ENCODE results near the gene GPRASP3.
"Not testable (repeated sequence)": the region's sequence is repeated elsewhere in the genome, so short reads cannot be mapped to it uniquely, and the experiment has no call there.

The GPRASP3 gene, protein sequence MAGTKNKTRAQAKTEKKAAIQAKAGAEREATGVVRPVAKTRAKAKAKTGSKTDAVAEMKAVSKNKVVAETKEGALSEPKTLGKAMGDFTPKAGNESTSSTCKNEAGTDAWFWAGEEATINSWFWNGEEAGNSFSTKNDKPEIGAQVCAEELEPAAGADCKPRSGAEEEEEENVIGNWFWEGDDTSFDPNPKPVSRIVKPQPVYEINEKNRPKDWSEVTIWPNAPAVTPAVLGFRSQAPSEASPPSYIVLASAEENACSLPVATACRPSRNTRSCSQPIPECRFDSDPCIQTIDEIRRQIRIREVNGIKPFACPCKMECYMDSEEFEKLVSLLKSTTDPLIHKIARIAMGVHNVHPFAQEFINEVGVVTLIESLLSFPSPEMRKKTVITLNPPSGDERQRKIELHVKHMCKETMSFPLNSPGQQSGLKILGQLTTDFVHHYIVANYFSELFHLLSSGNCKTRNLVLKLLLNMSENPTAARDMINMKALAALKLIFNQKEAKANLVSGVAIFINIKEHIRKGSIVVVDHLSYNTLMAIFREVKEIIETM

DNA sequence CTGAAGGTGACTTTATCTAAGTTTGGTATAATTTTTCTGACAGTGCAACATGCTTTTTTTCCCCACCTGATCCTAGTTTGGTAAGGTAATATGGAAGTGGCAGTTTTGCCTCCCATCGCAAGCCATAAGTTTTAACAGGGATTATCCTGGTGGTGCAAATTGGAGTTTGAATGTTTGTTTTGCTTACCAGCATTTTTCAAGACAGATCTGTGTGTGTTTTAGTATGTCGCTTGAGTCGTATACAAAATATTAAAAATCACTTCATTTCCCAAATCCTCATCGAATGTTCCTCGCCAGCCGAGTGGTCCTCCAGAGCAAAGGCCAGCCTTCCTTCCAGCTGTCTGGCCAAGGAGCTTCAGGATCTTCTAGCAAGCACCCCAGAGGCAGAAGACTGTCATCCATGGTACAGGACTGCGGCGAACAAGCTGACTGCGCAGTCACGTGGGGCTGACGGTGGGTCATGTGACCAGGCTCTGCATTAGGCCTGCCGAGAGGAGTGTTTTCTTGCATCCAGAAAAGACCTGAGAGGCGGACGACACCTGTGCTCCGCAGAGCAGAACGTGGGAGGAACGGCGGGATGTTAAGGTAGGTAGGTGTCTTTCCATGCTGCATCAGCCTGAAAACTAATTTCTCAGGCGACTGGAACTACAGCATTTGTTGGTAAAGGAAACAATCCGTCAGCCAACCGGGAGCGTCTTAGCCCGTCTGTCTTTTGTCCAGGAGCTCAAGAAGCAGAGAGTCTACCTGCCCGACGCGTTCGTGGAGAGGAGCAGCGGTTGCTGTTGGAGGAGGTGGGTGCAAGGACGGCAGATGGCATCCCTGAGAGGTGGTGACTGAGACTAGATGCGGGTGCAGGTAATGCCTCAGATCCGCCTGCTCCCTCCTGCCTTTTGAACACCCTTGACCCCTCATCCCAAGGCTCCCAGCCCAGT lies at the start of gene GPRASP3:
GPRASP3 (plus strand) TSS at position 507 of the 932 bp plus-strand sequence. CDS start 28,253 bp downstream, outside the sequence.
- peak; percentile 22 to 36 for DNase-seq (ENCODE audit: low read depth in 2 of 2)

DNA sequence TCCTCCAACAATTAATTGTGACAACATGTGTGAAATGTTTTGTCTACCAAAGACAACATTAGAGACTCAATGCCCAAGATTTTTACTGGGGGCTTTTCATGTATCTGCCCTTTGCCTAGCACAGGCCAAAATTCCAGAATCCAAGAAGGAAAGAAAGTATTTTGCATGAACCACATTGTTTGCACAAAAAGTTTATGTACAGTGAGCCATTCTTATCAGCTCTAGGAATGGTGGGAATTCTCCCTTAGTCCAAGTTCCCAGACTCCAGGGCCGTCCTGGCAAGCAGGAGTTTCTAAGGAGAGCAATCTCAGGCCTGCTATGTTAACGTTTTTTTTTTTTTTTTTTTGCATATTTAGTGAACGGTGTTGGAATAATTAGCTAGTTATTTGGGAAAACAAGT lies 47.7 kb upstream of the GPRASP3 start:
- no peak for DNase-seq (ENCODE audit: low read depth in 2 of 2)

DNA sequence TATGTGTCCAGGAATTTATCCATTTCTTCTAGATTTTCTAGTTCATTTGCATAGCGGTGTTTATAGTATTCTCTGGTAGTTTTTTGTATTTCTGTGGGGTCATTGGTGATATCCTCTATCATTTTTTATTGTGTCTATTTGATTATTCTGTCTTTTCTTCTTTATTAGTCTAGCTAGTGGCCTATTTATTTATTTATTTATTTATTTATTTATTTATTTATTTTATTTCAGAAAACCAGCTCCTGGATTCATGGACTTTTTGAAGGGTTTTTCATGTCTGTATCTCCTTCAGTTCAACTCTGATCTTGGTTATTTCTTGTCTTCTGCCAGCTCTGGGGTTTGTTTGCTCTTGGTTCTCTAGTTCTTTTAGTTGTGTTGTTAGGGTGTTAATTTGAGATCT lies 43.1 kb upstream of the GPRASP3 start:
- not testable (repeated sequence) for DNase-seq (ENCODE audit: low read depth in 2 of 2)

DNA sequence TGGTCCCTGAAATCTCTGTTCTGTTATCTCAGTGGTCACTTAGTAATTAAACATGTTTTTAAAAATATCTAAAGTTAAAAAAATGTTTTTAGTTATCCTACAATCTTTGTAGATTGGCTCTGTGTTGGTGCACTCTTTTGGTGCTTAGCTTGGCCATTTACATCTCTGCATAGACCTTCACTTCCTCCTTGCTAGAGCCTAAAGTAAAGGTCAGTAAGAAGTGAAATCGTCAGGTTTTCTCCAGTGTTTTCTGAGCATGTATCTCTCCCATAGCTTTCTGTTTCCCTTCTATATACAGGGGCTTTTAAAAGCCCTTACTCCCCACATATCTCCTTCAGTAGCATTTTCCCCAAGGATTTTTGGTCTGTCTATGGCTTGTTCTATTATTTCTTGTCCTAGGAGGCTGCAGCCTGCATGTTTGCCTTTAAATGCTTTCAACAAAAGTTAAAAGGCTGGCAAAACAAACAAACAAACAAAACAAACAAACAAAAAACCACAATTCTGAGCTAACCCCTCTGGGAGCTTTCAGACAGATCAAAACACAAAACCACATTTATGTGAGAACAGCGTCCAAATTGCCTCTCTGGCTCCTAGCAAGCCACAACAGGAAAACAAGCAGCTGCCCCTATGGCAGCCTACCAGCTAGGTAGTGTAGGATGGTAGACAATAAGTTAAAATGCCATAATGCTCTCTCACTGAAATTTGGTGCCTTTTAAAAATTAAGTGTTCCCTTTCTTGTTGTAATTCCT lies 35.6 kb upstream of the GPRASP3 start:
- no peak for DNase-seq (ENCODE audit: low read depth in 2 of 2)

DNA sequence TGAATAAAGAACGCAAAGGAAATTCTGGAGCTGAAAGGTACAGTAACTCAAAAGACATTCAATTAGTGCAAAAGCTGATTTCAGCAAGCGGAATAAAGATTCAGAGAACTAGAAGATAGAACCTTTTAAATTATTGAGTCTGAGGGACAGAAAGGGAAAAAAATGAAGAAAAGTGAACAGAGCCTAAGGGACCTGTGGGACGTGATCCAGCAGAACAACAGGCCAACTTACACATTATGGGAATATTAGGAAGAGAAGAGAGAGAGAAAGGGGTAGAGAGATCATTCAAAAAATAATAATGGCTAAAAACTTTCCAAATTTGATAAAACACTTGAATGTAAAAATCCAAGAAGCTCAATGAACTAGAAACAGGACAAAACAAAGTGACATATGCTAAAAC lies 25.8 kb upstream of the GPRASP3 start:
- no peak for DNase-seq (ENCODE audit: low read depth in 2 of 2)

DNA sequence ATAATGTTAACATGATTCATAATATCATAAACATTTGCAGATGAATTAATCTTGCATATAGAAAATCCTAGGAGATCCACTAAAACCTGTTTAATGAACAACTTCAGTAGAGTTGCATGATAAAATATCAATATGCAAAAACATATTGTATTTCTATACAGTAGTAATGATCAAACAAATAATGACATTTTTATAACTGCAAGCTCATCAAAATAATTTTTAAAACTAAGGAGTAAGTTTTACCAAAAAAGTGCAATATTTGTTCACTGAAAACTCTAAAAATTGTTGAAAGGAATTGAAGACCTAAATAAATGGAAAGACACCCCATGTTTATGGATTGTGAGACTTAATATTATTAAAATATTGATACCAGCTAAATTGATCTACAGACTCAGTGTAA lies 24.2 kb upstream of the GPRASP3 start:
- no peak for DNase-seq (ENCODE audit: low read depth in 2 of 2)

DNA sequence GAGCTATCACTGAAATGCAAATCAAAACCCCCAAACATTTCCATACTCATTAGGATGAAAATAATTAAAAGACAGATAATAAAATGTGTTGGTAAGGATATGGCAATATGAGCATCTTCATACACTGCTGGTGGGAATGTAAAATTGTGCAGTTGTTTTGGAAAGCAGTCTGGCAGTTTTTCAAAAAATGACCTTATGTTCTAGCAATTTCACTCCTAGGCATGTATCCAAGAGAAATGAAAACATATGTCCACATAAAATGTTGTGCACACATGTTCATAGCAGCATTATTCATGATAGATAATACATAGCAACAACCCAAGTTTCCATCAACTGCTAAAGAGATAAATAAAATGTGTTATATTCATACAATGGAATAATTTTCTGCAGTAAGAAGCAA lies 23.0 kb upstream of the GPRASP3 start:
- DNase-seq (ENCODE audit: low read depth in 2 of 2) = peak; percentile 40 to 53

DNA sequence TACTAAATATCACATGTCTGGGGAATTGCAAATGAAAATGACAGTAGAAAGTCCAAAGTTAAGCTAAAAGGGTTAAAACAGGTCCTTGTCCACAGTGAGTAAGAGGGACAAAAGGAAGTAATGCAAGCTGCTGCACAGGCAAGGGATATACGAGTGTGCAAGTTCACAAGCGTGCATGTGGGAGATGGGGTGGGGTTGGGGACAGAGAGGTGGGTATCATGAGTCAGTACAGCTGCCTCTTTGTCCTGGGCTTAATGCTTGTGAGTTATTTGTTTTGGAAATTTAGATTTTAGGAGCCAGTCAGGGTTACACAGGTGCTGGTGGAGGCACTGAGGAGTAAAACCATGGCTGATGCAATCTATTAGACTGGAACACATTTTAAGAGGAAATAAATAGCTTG lies 11.6 kb upstream of the GPRASP3 start:
- no peak for DNase-seq (ENCODE audit: low read depth in 2 of 2)

DNA sequence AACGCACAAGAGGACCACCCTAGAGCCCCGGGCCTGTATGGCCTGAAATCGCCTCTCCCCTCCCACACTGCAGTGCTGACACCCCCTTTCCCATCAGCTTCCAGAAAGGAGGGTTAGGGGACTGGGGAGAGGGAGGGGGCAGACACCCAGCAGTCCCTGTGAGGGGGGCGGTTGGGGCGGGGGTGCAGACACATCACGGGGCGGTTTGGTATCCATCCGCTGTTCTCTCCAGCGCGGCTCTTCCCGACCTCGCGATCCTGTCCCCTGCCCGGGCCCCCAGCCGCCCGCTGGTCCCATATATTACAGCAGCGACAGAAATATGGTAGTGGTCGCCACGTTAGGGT lies 8.7 kb upstream of the GPRASP3 start:
- no peak for DNase-seq (ENCODE audit: low read depth in 2 of 2)

DNA sequence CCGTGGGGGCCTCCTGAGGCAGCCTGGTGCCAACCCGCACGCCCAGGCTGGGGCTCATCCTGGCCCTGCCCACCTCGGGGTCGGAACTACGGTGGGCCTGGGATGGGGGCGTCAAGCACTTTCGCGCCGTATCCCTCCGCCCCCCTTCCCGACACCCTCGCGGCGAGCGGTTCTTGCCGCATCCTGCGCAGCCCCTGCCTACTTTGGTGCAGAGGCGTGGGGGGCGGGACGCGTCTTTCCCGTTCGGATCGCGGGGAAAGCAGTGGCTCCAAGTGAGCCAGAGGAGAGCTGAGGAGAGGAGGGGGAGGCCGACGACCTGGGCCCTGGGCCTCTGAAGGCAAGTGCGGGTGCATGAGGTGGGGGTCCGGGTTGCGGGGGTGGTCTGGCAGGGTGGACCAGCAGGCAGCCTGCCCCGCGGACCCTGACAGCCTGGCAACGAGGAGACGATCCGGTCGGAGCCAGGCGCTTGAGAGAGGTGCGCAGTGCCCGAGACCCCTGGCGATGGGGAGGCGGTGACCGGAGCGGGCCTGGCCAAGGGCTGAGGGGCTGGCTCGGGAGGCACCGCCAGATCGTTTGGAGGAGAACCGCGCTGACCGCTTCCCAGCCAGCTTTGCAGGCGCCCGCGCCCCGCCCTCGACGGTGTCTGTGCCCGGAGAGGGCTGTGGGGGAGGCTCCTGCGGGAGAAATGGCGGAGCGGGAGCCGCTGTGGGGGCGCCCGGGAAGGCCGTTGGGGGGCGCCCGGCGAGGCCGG lies 8.2 kb upstream of the GPRASP3 start, which contains the start of gene GPRASP2:
GPRASP2 (plus strand) TSS at position 233 of the 751 bp plus-strand sequence. CDS start 2,422 bp downstream, outside the sequence.
- no peak for DNase-seq (ENCODE audit: low read depth in 2 of 2)

DNA sequence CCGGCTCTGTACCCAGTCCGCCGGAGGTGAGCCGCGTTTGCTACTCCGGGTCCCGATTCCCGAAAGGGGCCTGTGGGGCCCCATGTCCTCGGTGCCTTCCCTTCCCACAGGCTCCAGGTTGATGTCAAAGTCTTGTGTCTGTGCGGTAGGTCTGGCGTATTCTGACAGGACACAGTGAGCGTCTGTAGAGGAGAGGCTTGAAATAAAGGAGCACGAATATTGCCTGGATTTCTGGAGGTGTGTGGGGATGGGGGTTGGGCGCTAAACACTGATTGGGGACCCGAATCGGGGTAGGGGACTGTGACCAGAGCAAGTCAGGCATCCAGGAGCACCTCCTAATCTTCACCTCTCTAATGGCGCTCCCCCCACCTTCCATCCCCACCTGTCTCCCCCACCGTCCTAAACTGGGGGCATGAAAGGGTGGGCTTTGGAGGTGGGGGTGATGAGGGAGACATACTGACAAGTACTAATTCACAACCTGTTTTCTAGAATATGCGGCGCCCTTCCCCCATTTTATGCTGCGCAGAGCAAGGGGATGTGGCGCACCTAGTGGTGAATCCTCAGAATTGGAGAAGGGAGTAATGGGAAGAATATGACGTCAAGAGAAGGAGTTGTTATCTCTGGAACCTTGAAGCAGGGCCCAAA lies 7.4 kb upstream of the GPRASP3 start:
- DNase-seq (ENCODE audit: low read depth in 2 of 2) = peak in 1 of 2 experiments; percentile 12

DNA sequence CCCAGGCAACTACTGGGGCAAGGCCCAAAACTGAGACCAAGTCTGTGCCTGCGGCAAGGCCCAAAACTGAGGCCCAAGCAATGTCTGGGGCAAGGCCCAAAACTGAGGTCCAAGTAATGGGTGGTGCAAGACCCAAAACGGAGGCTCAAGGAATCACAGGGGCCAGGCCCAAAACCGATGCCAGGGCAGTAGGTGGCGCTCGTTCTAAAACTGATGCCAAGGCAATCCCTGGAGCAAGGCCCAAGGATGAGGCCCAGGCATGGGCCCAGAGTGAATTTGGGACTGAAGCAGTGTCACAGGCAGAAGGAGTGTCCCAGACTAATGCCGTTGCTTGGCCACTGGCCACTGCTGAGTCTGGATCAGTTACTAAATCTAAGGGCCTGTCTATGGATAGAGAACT lies 5.5 kb upstream of the GPRASP3 start:
- DNase-seq (ENCODE audit: low read depth in 2 of 2) = no peak

DNA sequence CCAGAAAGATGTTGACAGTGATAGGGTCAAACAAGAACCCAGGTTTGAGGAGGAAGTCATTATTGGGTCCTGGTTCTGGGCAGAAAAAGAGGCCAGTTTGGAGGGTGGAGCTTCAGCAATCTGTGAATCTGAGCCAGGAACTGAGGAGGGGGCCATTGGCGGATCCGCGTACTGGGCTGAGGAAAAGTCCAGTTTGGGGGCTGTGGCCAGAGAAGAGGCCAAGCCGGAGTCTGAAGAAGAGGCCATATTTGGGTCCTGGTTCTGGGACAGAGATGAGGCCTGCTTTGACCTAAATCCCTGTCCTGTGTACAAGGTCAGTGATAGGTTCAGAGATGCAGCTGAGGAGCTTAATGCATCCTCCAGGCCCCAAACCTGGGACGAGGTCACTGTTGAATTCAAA lies 4.6 kb upstream of the GPRASP3 start:
- DNase-seq (ENCODE audit: low read depth in 2 of 2) = no peak

DNA sequence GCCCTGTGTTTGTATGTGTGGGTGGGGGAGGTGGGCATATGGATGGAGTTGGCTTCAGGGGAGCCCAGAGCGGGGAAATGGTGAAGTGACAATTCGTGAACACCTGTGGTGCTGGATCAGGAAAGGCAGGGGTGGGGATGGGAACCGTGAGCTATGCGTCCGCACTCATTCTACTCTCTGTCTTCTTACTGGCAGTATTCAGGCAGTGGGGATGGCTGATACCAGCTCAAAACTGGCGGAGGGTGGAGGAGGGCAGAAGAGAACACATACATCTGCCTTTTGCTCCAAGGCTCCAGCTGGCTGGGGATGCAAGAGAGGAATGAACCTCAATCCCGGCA lies 595 bp downstream of the GPRASP3 start:
- DNase-seq (ENCODE audit: low read depth in 2 of 2) = not testable (repeated sequence)

DNA sequence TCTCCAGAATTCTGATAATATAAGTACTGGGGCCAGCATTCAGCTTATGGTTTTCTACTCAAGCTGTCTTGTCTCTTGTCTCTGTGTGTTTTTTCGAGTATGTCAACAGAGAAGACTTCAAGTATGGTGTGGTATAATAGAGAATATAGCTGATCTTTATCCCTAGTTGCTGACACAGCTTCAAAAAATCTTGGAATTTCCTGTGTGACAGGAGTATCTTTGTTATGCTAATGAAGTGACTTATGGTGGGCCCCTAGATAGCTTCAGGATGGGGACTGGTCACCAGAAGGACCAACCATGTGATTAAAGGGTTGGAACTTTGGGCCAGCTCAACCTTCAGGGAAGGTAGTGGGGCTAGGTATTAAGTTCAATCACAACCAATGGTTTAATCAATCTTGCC lies 2.9 kb downstream of the GPRASP3 start:
- DNase-seq (ENCODE audit: low read depth in 2 of 2) = no peak

DNA sequence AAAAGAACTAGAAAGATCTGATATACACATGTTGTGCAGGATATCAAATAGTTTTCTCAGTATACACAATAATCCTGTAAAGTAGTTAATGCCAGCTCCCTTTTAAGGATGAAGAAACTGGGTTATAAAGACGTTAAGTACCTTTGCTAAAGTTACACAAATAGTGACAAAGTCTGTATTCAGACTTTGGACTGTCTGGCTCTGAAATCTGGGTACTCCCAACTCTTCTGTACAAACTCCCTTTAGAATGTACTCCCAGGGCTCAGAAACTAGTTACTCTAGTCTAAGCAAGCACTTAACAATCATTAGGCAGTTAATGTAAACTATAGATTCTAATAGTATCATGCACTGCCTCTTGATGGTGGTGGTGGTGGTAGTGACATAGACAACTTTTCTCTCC lies 7.2 kb downstream of the GPRASP3 start:
- no peak for DNase-seq (ENCODE audit: low read depth in 2 of 2)

DNA sequence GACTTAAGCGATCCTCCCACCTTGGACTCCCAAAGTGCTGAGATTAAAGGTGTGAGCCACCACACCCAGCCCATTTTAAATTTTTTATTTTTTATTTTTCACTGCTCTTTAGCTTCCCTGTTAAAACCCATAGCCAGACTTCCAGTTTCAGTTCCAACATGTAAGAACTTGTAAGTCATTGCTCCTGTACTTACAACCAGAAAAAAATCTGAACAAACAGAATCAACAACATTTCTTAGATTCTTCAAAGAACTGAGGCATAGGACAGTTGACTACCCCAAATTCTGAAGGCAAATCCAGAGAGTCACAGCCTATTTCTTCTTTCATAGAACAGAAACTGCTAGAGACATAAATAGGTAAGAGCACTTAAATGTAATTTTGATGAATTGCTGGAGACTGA lies 8.1 kb downstream of the GPRASP3 start:
- no peak for DNase-seq (ENCODE audit: low read depth in 2 of 2)

DNA sequence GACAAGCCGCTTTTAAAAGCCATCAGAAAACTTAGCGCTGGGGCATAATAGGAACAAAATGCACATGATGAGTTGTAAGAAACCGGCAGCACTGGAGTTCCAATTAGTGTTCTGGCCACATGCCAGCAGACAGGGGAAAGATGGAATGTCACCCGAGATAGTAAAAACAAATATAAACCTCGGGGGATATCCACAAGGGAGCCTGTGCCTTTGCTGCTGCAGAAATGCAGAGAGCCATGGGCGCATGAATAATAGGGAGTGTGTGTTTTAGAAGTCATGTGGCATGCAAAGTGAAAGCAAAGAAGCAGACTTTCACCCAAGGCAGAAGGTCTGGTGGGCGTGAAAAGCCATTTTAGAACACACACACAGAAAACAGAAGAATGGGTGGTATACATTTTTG lies 19.1 kb downstream of the GPRASP3 start:
- no peak for DNase-seq (ENCODE audit: low read depth in 2 of 2)

DNA sequence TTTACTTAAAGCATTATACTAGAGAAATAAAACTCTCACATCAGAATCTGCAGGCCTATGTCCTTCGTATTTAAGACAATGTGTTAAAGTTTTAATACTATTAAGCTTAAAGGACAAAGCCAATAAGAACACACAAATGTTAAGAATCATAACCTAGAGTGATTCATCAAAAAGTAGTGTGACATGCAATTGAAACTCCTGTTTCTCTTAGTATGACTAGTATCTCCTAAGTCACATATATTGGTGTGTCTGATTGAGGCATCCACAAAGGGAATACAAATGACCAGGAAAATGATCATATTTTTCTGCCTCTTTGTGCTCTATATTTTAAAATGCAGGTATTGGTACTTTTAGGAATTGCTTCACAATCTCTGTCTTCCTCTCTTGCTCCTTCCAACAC lies 23.8 kb downstream of the GPRASP3 start:
- no peak for DNase-seq (ENCODE audit: low read depth in 2 of 2)

DNA sequence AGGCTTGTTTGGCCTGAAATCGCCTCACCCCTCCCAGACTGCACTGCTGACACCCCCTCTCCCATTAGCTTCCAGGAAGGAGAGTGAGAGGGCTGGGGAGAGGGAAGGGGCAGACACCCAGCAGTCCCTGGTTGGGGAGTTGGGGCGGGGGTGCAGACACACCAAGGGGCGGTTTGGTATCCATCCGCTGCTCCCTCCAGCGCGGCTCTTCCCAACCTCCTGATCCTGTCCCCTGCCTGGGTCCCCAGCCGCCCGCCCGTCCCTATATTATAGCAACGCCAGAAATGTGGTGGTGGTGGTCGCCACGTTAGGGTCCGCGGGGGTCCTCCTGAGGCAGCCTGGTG lies 24.9 kb downstream of the GPRASP3 start:
- no peak for DNase-seq (ENCODE audit: low read depth in 2 of 2)

Measured in fibroblast of skin of left quadriceps (primary cell).